Measurements from ENCODE around the gene APOD.

DNA sequence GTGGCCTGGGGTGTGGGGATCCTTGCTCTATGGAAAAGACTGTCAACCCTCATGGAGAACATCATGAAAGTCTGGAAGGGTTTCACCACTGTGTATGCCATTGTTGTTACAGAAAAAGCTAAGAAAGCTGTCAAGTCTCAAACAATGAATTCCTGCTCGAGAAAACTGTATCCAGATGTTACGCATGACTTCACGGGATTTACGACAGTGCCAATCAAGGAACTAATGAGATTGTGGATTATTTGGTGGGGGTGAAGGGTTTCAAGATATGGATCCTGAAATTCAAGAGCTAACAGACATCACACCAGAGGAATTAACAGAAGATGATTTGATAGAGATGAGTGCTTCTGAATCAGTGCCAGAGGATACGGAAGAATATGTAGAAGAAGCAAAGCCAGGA, 48.4 kb downstream of the APOD start:
- TF ChIP-seq ZFP3 (CRISPR knock-in tag; IDR thresholded peaks at IDR 0.05) (no peak), ZNF565 (CRISPR knock-in tag; conservative IDR thresholded peaks at IDR 0.05; ENCODE audit: low read depth) (no peak), ESRRG (CRISPR knock-in tag; IDR thresholded peaks at IDR 0.05) (no peak), OSR1 (CRISPR knock-in tag; IDR thresholded peaks at IDR 0.05) (no peak), ZC3H10 (CRISPR knock-in tag; IDR thresholded peaks at IDR 0.05) (no peak), ARNTL (CRISPR knock-in tag; IDR thresholded peaks at IDR 0.05; ENCODE audit: borderline replicate concordance, low read depth) (no peak), CSDC2 (CRISPR knock-in tag; IDR thresholded peaks at IDR 0.05) (no peak), ISL1 (CRISPR knock-in tag; IDR thresholded peaks at IDR 0.05) (no peak), RARB (CRISPR knock-in tag; IDR thresholded peaks at IDR 0.05) (no peak)
- TF ChIP-seq, protein P1, sequence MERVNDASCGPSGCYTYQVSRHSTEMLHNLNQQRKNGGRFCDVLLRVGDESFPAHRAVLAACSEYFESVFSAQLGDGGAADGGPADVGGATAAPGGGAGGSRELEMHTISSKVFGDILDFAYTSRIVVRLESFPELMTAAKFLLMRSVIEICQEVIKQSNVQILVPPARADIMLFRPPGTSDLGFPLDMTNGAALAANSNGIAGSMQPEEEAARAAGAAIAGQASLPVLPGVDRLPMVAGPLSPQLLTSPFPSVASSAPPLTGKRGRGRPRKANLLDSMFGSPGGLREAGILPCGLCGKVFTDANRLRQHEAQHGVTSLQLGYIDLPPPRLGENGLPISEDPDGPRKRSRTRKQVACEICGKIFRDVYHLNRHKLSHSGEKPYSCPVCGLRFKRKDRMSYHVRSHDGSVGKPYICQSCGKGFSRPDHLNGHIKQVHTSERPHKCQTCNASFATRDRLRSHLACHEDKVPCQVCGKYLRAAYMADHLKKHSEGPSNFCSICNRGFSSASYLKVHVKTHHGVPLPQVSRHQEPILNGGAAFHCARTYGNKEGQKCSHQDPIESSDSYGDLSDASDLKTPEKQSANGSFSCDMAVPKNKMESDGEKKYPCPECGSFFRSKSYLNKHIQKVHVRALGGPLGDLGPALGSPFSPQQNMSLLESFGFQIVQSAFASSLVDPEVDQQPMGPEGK (CRISPR knock-in tag; IDR thresholded peaks at IDR 0.05; ENCODE audit: borderline replicate concordance), result no peak
- TF ChIP-seq, protein P2, sequence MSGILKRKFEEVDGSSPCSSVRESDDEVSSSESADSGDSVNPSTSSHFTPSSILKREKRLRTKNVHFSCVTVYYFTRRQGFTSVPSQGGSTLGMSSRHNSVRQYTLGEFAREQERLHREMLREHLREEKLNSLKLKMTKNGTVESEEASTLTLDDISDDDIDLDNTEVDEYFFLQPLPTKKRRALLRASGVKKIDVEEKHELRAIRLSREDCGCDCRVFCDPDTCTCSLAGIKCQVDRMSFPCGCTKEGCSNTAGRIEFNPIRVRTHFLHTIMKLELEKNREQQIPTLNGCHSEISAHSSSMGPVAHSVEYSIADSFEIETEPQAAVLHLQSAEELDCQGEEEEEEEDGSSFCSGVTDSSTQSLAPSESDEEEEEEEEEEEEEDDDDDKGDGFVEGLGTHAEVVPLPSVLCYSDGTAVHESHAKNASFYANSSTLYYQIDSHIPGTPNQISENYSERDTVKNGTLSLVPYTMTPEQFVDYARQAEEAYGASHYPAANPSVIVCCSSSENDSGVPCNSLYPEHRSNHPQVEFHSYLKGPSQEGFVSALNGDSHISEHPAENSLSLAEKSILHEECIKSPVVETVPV (CRISPR knock-in tag; IDR thresholded peaks at IDR 0.05), result no peak
- TF ChIP-seq, protein P3, sequence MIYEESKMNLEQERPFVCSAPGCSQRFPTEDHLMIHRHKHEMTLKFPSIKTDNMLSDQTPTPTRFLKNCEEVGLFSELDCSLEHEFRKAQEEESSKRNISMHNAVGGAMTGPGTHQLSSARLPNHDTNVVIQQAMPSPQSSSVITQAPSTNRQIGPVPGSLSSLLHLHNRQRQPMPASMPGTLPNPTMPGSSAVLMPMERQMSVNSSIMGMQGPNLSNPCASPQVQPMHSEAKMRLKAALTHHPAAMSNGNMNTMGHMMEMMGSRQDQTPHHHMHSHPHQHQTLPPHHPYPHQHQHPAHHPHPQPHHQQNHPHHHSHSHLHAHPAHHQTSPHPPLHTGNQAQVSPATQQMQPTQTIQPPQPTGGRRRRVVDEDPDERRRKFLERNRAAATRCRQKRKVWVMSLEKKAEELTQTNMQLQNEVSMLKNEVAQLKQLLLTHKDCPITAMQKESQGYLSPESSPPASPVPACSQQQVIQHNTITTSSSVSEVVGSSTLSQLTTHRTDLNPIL (CRISPR knock-in tag; IDR thresholded peaks at IDR 0.05; ENCODE audit: low read depth), result no peak
